OCI-LY1 (cell line): ENCODE measurements around the gene LRCH1.

Experiments used
- H2AFZ ChIP-seq: fragments of 200-600 bp; sonication (generic), shearing (Covaris generic); 2 replicates; pipeline ENCODE4 v1.6.0; 2014; ENCODE audit warnings: antibody characterized with exemption, mild to moderate bottlenecking, low read length
- H3F3A ChIP-seq: fragments of 200-600 bp; sonication (generic), shearing (Covaris generic); 2 replicates; pipeline ENCODE4 v1.6.0; 2014; ENCODE audit warnings: mild to moderate bottlenecking, antibody characterized with exemption, low read length, moderate library complexity; ENCODE audit not compliant: insufficient read depth
- H3K27ac ChIP-seq: fragments of 200-600 bp; sonication (generic); 2 replicates; pipeline ENCODE4 v1.5.1; 2014; ENCODE audit warnings: low read length, mixed run types, mild to moderate bottlenecking, low read depth; ENCODE audit not compliant: poor library complexity, severe bottlenecking
- H3K27me3 ChIP-seq: fragments of 200-600 bp; sonication (generic); 2 replicates; pipeline ENCODE4 v1.6.0; 2014; ENCODE audit warnings: antibody characterized with exemption, mild to moderate bottlenecking, low read length, moderate library complexity; ENCODE audit not compliant: insufficient read depth
- H3K36me3 ChIP-seq: fragments of 200-600 bp; sonication (generic); 2 replicates; pipeline ENCODE4 v1.6.1; 2014; ENCODE audit warnings: mild to moderate bottlenecking, antibody characterized with exemption, low read length, moderate library complexity, mixed read lengths; ENCODE audit not compliant: insufficient read depth
- H3K4me1 ChIP-seq: fragments of 200-600 bp; sonication (generic); 2 replicates; pipeline ENCODE4 v1.5.1; 2014; ENCODE audit warnings: mild to moderate bottlenecking, low read length, moderate library complexity; ENCODE audit not compliant: insufficient read depth, severe bottlenecking
- H3K4me2 ChIP-seq: fragments of 200-600 bp; sonication (generic), shearing (Covaris generic); 2 replicates; pipeline ENCODE4 v1.6.1; 2014; ENCODE audit warnings: low read length
- H3K4me3 ChIP-seq: fragments of 200-600 bp; sonication (generic); 2 replicates; pipeline ENCODE4 v1.5.1; 2014; ENCODE audit warnings: low read length, low read depth, mild to moderate bottlenecking, mixed read lengths; ENCODE audit not compliant: poor library complexity, severe bottlenecking
- H3K79me2 ChIP-seq: fragments of 200-600 bp; shearing (Covaris generic); 2 replicates; pipeline ENCODE4 v1.6.1; 2016; ENCODE audit warnings: mixed run types, low read length, mixed read lengths; ENCODE audit not compliant: insufficient read depth
- H3K9ac ChIP-seq: fragments of 200-600 bp; sonication (generic), shearing (Covaris generic); 2 replicates; pipeline ENCODE4 v1.6.1; 2014; ENCODE audit warnings: mild to moderate bottlenecking, low read length, mixed read lengths
- H3K9me2 ChIP-seq: fragments of 200-600 bp; sonication (generic), shearing (Covaris generic); 2 replicates; pipeline ENCODE4 v1.6.1; 2014; ENCODE audit warnings: low read depth, mild to moderate bottlenecking, low read length, mixed read lengths
- H3K9me3 ChIP-seq: fragments of 200-600 bp; shearing (Covaris generic); 2 replicates; pipeline ENCODE4 v1.6.1; 2014; ENCODE audit warnings: low read length, mixed read lengths
- H4K20me1 ChIP-seq: fragments of 200-600 bp; sonication (generic), shearing (Covaris generic); 2 replicates; pipeline ENCODE4 v1.6.0; 2016; ENCODE audit warnings: mild to moderate bottlenecking, low read length; ENCODE audit not compliant: insufficient read depth
- CTCF ChIP-seq: fragments of 200-600 bp; sonication (generic), shearing (Covaris generic); IDR thresholded peaks from 2 replicates; pipeline ENCODE4 v1.5.1; 2017; ENCODE audit warnings: mild to moderate bottlenecking, antibody characterized with exemption, low read length, moderate library complexity, mixed read lengths
- EZH2 ChIP-seq: fragments of 200-600 bp; sonication (generic), shearing (Covaris generic); IDR thresholded peaks from 2 replicates; pipeline ENCODE4 v1.8.0; 2017; ENCODE audit warnings: borderline replicate concordance, mixed run types, mild to moderate bottlenecking, antibody characterized with exemption, low read length, moderate library complexity, mixed read lengths

Gene LRCH1

GRCh38 chr13:46617885-46618284, 64.9 kb downstream of the LRCH1 start:
- H3K27me3 ChIP-seq = 0 out of 2 replicates have a peak, but pooled peaks cover 3% of the 10 kb centered on the region
- H3K4me1 ChIP-seq = peaks cover 10% of the 10 kb centered on the region

GRCh38 chr13:46618694-46619254, 65.8 kb downstream of the LRCH1 start:
- Histone ChIP-seq H3F3A (no peaks in the 10 kb centered on the region), H3K79me2 (no peaks in the 10 kb centered on the region), H2AFZ (no peak overlapping the region), H3K36me3 (no peaks in the 10 kb centered on the region), H3K9ac (no peak overlapping the region), H4K20me1 (no peaks in the 10 kb centered on the region; the same call in 1 of the 2 replicates), H3K4me1 (peaks cover 11% of the 10 kb centered on the region), H3K9me3 (no peaks in the 10 kb centered on the region), H3K9me2 (no peaks in the 10 kb centered on the region), H3K4me2 (no peak overlapping the region), H3K27ac (no peak overlapping the region), H3K4me3 (no peak overlapping the region), H3K27me3 (0 out of 2 replicates have a peak, but pooled peaks cover 3% of the 10 kb centered on the region)
- TF ChIP-seq CTCF (no peak), EZH2 (no peak)

More at GRCh38 chr13:46617885-46618284, 64.9 kb downstream of the LRCH1 start:
- Histone ChIP-seq H3K27ac (no peak overlapping the region), H3K9me3 (no peaks in the 10 kb centered on the region), H2AFZ (no peak overlapping the region), H3K79me2 (no peaks in the 10 kb centered on the region), H4K20me1 (no peaks in the 10 kb centered on the region; the same call in 1 of the 2 replicates), H3K4me2 (no peak overlapping the region), H3K9ac (no peak overlapping the region), H3K9me2 (no peaks in the 10 kb centered on the region), H3K4me3 (no peak overlapping the region), H3F3A (no peaks in the 10 kb centered on the region), H3K36me3 (no peaks in the 10 kb centered on the region)
- TF ChIP-seq EZH2 = no peak
- TF ChIP-seq CTCF = no peak

- H2AFZ ChIP-seq = no peak overlapping the region
- no peak overlapping the region for H3K4me2 ChIP-seq
- TF ChIP-seq EZH2 (no peak), CTCF (no peak)
- no peaks in the 10 kb centered on the region for H3K79me2 ChIP-seq
- no peaks in the 10 kb centered on the region for H3K9me3 ChIP-seq
- H3K4me3 ChIP-seq = no peak overlapping the region
- H3K9ac ChIP-seq = no peak overlapping the region
- no peak overlapping the region for H3K27ac ChIP-seq
- no peaks in the 10 kb centered on the region; the same call in 1 of the 2 replicates for H4K20me1 ChIP-seq
- no peaks in the 10 kb centered on the region for H3K9me2 ChIP-seq
- peaks cover 11% of the 10 kb centered on the region for H3K4me1 ChIP-seq
- H3K27me3 ChIP-seq = 0 out of 2 replicates have a peak, but pooled peaks cover 3% of the 10 kb centered on the region
- H3K36me3 ChIP-seq = no peaks in the 10 kb centered on the region
- no peaks in the 10 kb centered on the region for H3F3A ChIP-seq
These were observed 67.1 kb downstream of the LRCH1 start for GRCh38 chr13:46620029-46620428.
